WI38 (cell line): ENCODE data around the gene BCAR1.

Experiments
- H3K4me3 ChIP-seq: 2 replicates; pipeline ENCODE4 v1.5.1; 2011; ENCODE audit warnings: low read depth, mild to moderate bottlenecking, control low read depth, low read length
- CTCF ChIP-seq: IDR thresholded peaks from 2 replicates; pipeline ENCODE4 v1.5.1; 2012; ENCODE audit warnings: low read depth, mild to moderate bottlenecking, control low read depth, low read length

The BCAR1 gene

DNA sequence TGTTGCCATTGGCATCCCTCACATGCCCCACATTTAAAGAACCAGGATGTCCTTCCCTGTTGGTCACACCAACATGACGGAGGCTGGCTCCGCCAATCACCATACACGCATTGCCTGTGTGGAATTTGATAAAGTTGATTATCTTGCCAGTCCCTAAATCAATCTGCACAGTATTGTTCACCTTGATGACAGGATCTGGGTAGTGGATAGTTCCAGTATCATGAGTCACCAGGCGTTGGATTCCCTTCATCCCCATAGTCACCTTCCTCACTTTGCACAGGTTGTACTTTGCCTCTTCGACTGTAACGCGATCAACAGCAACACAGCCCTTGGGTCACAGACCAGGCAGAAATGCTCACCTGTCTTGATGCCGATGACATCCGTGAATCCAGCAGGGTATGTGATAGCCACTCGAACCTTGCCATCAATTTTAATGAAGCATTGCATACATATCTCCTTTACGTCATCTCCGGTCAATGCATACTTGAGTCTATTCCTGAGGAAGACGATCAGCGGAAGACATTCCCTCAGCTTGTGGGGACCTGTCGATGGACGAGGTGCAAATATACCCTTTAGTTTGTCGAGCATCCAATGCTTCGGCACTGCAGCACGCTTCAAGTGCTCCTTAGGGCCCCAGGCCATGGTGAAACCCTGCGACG lies 58.7 kb downstream of the BCAR1 start:
- TF ChIP-seq CTCF = no peak
- no peak overlapping the region for H3K4me3 ChIP-seq

- no peak overlapping the region for H3K4me3 ChIP-seq
- TF ChIP-seq CTCF = no peak
Observed at GRCh38 chr16:75189638-75190245, 61.7 kb downstream of the BCAR1 start.

- no peak for TF ChIP-seq CTCF
- no peak overlapping the region for H3K4me3 ChIP-seq
Observed at GRCh38 chr16:75188832-75189477, 62.5 kb downstream of the BCAR1 start.

- TF ChIP-seq CTCF = no peak
- no peak overlapping the region for H3K4me3 ChIP-seq
Observed at GRCh38 chr16:75181630-75182029, 69.8 kb downstream of the BCAR1 start.

GRCh38 chr16:75179208-75179607 lies 72.2 kb downstream of the BCAR1 start:
- no peak for TF ChIP-seq CTCF
- H3K4me3 ChIP-seq = no peak overlapping the region
